ENCODE measurements around the gene TLE5. TPM values are rescaled to one million over a fixed set of nuclear protein-coding genes. Genes with fewer than 3 reads are reported as not detected.

The TLE5 gene
- polyA plus RNA-seq, 1 donor from 2014 or later = 153 TPM

- Histone ChIP-seq H3K9ac (ENCODE audit: low read length) (no peak overlapping the region), H3K27ac (ENCODE audit: low read length) (no peak overlapping the region), H3F3A (ENCODE audit: insufficient read depth, low read length, poor library complexity, severe bottlenecking) (no peaks in the 10 kb centered on the region), H3K9me3 (ENCODE audit: low read length) (no peaks in the 10 kb centered on the region), H3K4me3 (ENCODE audit: low read length) (no peak overlapping the region), H3K4me2 (ENCODE audit: low read length) (no peak overlapping the region), H3K27me3 (ENCODE audit: insufficient read depth, low read depth, low read length) (no peaks in the 10 kb centered on the region), H3K79me2 (replicated peaks; ENCODE audit: insufficient read depth, low read length) (no peaks in the 10 kb centered on the region), H3K9me2 (ENCODE audit: insufficient read depth, low read length) (no peaks in the 10 kb centered on the region), H3K36me3 (ENCODE audit: insufficient read depth, low read length) (no peaks in the 10 kb centered on the region), H2AFZ (ENCODE audit: low read depth, low read length) (no peak overlapping the region), H4K20me1 (ENCODE audit: insufficient read depth) (no peaks in the 10 kb centered on the region)
- TF ChIP-seq TAF1 (IDR thresholded peaks at IDR 0.05; ENCODE audit: low read depth) (no peak), EZH2 (IDR thresholded peaks at IDR 0.05; ENCODE audit: borderline replicate concordance, insufficient read depth, low read length, poor library complexity, severe bottlenecking) (no peak), POLR2AphosphoS5 (IDR thresholded peaks at IDR 0.05) (no peak), RAD21 (conservative IDR thresholded peaks at IDR 0.05) (no peak), SMC3 (conservative IDR thresholded peaks at IDR 0.05; ENCODE audit: poor library complexity) (no peak), MXI1 (conservative IDR thresholded peaks at IDR 0.05; ENCODE audit: poor library complexity, severe bottlenecking) (no peak), EP300 (conservative IDR thresholded peaks at IDR 0.05; ENCODE audit: poor library complexity, severe bottlenecking) (no peak)
- TF ChIP-seq, protein P1, sequence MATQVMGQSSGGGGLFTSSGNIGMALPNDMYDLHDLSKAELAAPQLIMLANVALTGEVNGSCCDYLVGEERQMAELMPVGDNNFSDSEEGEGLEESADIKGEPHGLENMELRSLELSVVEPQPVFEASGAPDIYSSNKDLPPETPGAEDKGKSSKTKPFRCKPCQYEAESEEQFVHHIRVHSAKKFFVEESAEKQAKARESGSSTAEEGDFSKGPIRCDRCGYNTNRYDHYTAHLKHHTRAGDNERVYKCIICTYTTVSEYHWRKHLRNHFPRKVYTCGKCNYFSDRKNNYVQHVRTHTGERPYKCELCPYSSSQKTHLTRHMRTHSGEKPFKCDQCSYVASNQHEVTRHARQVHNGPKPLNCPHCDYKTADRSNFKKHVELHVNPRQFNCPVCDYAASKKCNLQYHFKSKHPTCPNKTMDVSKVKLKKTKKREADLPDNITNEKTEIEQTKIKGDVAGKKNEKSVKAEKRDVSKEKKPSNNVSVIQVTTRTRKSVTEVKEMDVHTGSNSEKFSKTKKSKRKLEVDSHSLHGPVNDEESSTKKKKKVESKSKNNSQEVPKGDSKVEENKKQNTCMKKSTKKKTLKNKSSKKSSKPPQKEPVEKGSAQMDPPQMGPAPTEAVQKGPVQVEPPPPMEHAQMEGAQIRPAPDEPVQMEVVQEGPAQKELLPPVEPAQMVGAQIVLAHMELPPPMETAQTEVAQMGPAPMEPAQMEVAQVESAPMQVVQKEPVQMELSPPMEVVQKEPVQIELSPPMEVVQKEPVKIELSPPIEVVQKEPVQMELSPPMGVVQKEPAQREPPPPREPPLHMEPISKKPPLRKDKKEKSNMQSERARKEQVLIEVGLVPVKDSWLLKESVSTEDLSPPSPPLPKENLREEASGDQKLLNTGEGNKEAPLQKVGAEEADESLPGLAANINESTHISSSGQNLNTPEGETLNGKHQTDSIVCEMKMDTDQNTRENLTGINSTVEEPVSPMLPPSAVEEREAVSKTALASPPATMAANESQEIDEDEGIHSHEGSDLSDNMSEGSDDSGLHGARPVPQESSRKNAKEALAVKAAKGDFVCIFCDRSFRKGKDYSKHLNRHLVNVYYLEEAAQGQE (IDR thresholded peaks at IDR 0.05; ENCODE audit: borderline replicate concordance) = no peak
- TF ChIP-seq, protein P2, sequence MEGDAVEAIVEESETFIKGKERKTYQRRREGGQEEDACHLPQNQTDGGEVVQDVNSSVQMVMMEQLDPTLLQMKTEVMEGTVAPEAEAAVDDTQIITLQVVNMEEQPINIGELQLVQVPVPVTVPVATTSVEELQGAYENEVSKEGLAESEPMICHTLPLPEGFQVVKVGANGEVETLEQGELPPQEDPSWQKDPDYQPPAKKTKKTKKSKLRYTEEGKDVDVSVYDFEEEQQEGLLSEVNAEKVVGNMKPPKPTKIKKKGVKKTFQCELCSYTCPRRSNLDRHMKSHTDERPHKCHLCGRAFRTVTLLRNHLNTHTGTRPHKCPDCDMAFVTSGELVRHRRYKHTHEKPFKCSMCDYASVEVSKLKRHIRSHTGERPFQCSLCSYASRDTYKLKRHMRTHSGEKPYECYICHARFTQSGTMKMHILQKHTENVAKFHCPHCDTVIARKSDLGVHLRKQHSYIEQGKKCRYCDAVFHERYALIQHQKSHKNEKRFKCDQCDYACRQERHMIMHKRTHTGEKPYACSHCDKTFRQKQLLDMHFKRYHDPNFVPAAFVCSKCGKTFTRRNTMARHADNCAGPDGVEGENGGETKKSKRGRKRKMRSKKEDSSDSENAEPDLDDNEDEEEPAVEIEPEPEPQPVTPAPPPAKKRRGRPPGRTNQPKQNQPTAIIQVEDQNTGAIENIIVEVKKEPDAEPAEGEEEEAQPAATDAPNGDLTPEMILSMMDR (IDR thresholded peaks at IDR 0.05; ENCODE audit: poor library complexity, severe bottlenecking) = no peak
Observed at GRCh38 chr19:3080286-3080685, 18.0 kb upstream of the TLE5 start.

DNA sequence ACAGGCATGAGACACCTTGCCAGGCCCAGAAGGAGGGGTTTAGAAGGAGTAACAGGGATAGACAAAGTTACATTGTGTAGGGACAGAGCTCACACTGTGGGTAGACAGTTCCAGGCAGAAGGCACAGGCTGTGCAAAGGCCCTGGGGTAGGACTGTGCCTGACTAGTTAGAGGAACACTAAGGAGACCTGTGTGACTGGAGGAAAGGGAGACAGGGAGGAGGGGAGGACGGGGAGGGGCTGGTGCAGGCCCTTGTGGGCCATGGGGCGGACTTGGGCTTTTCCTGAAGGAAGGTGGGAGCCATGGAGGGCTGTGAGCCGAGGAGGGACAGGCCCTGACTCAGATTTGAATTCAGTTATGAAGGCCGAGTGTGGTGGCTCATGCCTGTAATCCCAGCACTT, 17.3 kb upstream of the TLE5 start:
- H3K27me3 ChIP-seq (ENCODE audit: insufficient read depth, low read depth, low read length) = no peaks in the 10 kb centered on the region
- H3K36me3 ChIP-seq (ENCODE audit: insufficient read depth, low read length) = no peaks in the 10 kb centered on the region
- no peak for TF ChIP-seq SMC3 (conservative IDR thresholded peaks at IDR 0.05; ENCODE audit: poor library complexity)
- no peak for TF ChIP-seq EP300 (conservative IDR thresholded peaks at IDR 0.05; ENCODE audit: poor library complexity, severe bottlenecking)
- no peak for TF ChIP-seq EZH2 (IDR thresholded peaks at IDR 0.05; ENCODE audit: borderline replicate concordance, insufficient read depth, low read length, poor library complexity, severe bottlenecking)
- TF ChIP-seq RAD21 (conservative IDR thresholded peaks at IDR 0.05) = no peak
- no peaks in the 10 kb centered on the region for H3K9me2 ChIP-seq (ENCODE audit: insufficient read depth, low read length)
- no peaks in the 10 kb centered on the region for H3F3A ChIP-seq (ENCODE audit: insufficient read depth, low read length, poor library complexity, severe bottlenecking)
- H3K27ac ChIP-seq (ENCODE audit: low read length) = no peak overlapping the region
- H4K20me1 ChIP-seq (ENCODE audit: insufficient read depth) = no peaks in the 10 kb centered on the region
- no peaks in the 10 kb centered on the region for H3K9me3 ChIP-seq (ENCODE audit: low read length)
- no peak overlapping the region for H3K4me2 ChIP-seq (ENCODE audit: low read length)
- no peak overlapping the region for H2AFZ ChIP-seq (ENCODE audit: low read depth, low read length)
- H3K4me3 ChIP-seq (ENCODE audit: low read length) = no peak overlapping the region
- no peak overlapping the region for H3K9ac ChIP-seq (ENCODE audit: low read length)
- no peaks in the 10 kb centered on the region for H3K79me2 ChIP-seq (replicated peaks; ENCODE audit: insufficient read depth, low read length)
